ENCODE data around the gene RBBP5.

Gene RBBP5

DNA sequence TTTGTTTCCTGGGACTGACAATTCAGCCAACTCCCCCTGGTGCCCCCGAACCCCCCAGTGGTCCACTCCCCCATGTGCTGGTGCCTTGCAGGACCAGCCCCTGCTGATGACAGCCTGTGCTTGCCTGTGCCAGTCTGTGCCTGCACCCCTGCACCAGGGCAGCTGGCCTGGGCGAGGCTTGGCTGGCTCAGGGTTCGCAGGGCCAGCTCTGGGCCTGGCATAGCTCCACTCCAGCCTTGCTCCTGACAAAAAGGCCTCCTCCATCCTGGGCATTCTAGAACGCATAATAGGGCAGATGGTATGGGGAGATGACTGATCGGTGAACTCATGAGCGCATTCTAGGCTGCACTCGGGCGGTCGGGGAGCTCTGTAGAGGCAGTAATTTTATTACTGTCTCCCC lies 73.4 kb downstream of the RBBP5 start:
- H3K4me3 ChIP-seq (ENCODE audit: low read depth, low read length): no peak overlapping the region
- no peak for TF ChIP-seq CTCF (IDR thresholded peaks at IDR 0.05; ENCODE audit: low read depth, low read length)
- H3K9me3 ChIP-seq: no peaks in the 10 kb centered on the region
- H3K4me1 ChIP-seq: no peaks in the 10 kb centered on the region
- no peaks in the 10 kb centered on the region for H3K27me3 ChIP-seq
- H3K36me3 ChIP-seq: no peaks in the 10 kb centered on the region
- DNase-seq: no peak

DNA sequence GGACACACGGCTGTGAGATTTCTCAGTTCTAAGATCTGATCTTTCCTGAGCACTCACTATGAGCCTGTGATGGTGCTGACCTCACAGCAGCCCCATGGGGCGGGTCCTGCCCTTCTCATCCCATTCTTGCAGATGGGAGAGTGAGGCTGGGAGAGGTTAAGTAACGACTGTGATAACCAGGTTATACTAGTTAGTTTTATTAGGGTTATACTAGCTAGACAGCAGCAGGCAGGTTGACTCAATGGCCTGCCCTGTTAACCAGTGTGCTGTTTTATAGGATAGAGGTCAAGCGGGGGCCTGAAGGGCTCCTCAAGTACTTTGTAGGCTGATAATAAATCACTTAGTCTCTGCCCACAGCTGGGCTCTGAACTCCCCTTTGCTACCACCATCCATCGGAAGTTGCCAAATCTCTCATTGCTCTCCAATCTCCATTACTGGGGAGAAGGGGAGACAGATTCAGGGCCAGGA lies 74.0 kb downstream of the RBBP5 start:
- no peak for DNase-seq
- no peak for TF ChIP-seq CTCF (IDR thresholded peaks at IDR 0.05; ENCODE audit: low read depth, low read length)
- no peaks in the 10 kb centered on the region for H3K4me1 ChIP-seq
- H3K4me3 ChIP-seq (ENCODE audit: low read depth, low read length): no peak overlapping the region
- H3K27me3 ChIP-seq: no peaks in the 10 kb centered on the region
- H3K36me3 ChIP-seq: no peaks in the 10 kb centered on the region
- no peaks in the 10 kb centered on the region for H3K9me3 ChIP-seq

DNA sequence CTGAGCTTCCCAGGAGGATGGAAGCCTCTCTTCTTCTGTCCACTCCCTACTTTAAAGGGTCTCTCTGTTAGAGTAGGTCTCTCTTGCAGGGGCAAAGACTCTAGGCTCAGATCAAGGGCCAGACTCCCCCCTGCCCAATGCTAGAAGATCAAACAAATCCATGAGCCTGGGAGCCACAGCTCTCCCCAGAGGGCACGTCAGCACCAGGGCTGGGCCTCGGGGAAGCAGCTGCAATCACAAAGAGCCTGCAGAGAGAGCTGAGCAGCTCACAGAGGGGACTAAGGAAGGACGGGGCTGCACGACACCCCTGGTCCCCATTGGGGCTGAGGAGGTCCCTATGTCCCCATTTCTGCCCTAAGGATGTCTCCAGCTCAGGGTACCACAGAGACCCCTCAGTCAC lies 74.9 kb downstream of the RBBP5 start:
- no peaks in the 10 kb centered on the region for H3K9me3 ChIP-seq
- peaks cover 5% of the 10 kb centered on the region; the same call in 1 of the 2 replicates for H3K4me1 ChIP-seq
- no peak for TF ChIP-seq CTCF (IDR thresholded peaks at IDR 0.05; ENCODE audit: low read depth, low read length)
- no peak overlapping the region for H3K4me3 ChIP-seq (ENCODE audit: low read depth, low read length)
- DNase-seq: no peak
- H3K36me3 ChIP-seq: no peaks in the 10 kb centered on the region
- H3K27me3 ChIP-seq: peaks cover 3% of the 10 kb centered on the region; the same call in 1 of the 2 replicates

GRCh38 chr1:205045146-205045545 lies 76.6 kb downstream of the RBBP5 start:
- Histone ChIP-seq H3K4me3 (ENCODE audit: low read depth, low read length) (no peak overlapping the region), H3K27me3 (peaks cover 3% of the 10 kb centered on the region; the same call in 1 of the 2 replicates), H3K4me1 (peaks cover 5% of the 10 kb centered on the region; the same call in 1 of the 2 replicates), H3K9me3 (no peaks in the 10 kb centered on the region), H3K36me3 (no peaks in the 10 kb centered on the region)
- DNase-seq: no peak
- no peak for TF ChIP-seq CTCF (IDR thresholded peaks at IDR 0.05; ENCODE audit: low read depth, low read length)

DNA sequence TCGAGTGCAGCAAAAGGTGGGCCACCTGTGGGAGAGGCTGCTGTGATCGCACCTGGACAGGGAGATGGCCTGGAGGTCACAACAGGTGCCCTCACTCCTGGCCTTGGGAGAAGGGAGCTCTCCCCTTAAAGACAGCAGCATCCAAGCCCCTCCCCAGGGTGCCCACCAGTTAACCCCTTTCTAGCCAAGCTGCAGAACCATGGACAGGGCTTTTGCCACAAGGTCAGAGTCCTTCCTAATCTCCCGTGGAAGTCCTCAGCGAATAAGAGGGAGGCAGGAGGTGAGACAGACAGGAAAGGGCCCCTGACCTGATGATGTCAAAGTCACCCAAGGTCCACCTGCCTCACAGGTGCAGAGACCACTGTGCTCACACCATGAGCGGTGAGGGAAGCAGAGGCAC lies 77.0 kb downstream of the RBBP5 start:
- Histone ChIP-seq H3K36me3 (no peaks in the 10 kb centered on the region), H3K4me1 (peaks cover 5% of the 10 kb centered on the region; the same call in 1 of the 2 replicates), H3K4me3 (ENCODE audit: low read depth, low read length) (no peak overlapping the region), H3K27me3 (peaks cover 3% of the 10 kb centered on the region; the same call in 1 of the 2 replicates), H3K9me3 (no peaks in the 10 kb centered on the region)
- DNase-seq: no peak
- TF ChIP-seq CTCF (IDR thresholded peaks at IDR 0.05; ENCODE audit: low read depth, low read length): no peak

GRCh38 chr1:205043866-205044265 lies 77.9 kb downstream of the RBBP5 start:
- peaks cover 3% of the 10 kb centered on the region; the same call in 1 of the 2 replicates for H3K27me3 ChIP-seq
- peaks cover 5% of the 10 kb centered on the region; the same call in 1 of the 2 replicates for H3K4me1 ChIP-seq
- H3K36me3 ChIP-seq: no peaks in the 10 kb centered on the region
- no peak overlapping the region for H3K4me3 ChIP-seq (ENCODE audit: low read depth, low read length)
- H3K9me3 ChIP-seq: no peaks in the 10 kb centered on the region
- DNase-seq: no peak
- no peak for TF ChIP-seq CTCF (IDR thresholded peaks at IDR 0.05; ENCODE audit: low read depth, low read length)
